H1 (cell line): Measurements from ENCODE around the gene THOC5. TPM values are rescaled to one million over a fixed set of nuclear protein-coding genes. Genes with fewer than 3 reads are reported as not detected.

Source experiments
- CTCF ChIA-PET: fragments of 300-600 bp; sonication (Branson Sonifier 250); formaldehyde crosslinking; loops from one replicate; lab custom pipeline; 2021; ENCODE audit not compliant: partially characterized antibody; lab: Charles Lee
- POLR2A ChIA-PET: fragments of 300-600 bp; sonication (Branson Sonifier 250); formaldehyde crosslinking; loops from one replicate; lab custom pipeline; 2021; ENCODE audit warnings: inconsistent platforms; ENCODE audit not compliant: partially characterized antibody; lab: Charles Lee
- DNase-seq, 2 experiments: peaks; one replicate each; pipeline versions ENCODE4 v3.0.0 to v3.0.0-alpha.2; 2010 to 2022; ENCODE audit warnings: low spot score in 2 of 2, low read depth in 1 of 2, mixed read lengths in 1 of 2
- FAIRE-seq: peaks from 2 replicates; lab custom pipeline; 2011; peaks lifted over from hg19 to GRCh38; lab: Jason Lieb, UNC
- H2AFZ ChIP-seq: 2 replicates; pipeline ENCODE4 v1.8.1; 2012; ENCODE audit warnings: low read length, inconsistent platforms
- H2AK5ac ChIP-seq: 2 replicates; pipeline ENCODE4 v1.6.1; 2013; ENCODE audit warnings: low read depth, low read length
- H2BK120ac ChIP-seq: replicated peaks from 2 replicates; pipeline ENCODE3; 2013; ENCODE audit warnings: low read depth, low read length, inconsistent platforms
- H2BK12ac ChIP-seq: 2 replicates; pipeline ENCODE4 v1.6.1; 2013; ENCODE audit warnings: low read depth, low read length
- H2BK15ac ChIP-seq: 2 replicates; pipeline ENCODE4 v1.6.1; 2013; ENCODE audit warnings: low read length
- H2BK20ac ChIP-seq: 2 replicates; pipeline ENCODE4 v1.6.1; 2013; ENCODE audit warnings: low read length
- H2BK5ac ChIP-seq: 2 replicates; pipeline ENCODE4 v1.6.1; 2013; ENCODE audit warnings: low read depth, low read length
- H3K14ac ChIP-seq: 2 replicates; pipeline ENCODE4 v1.6.1; 2013; ENCODE audit warnings: inconsistent platforms; ENCODE audit not compliant: insufficient read length
- H3K18ac ChIP-seq: 2 replicates; pipeline ENCODE4 v1.6.1; 2013; ENCODE audit warnings: low read length; ENCODE audit errors: extremely low read depth
- H3K23ac ChIP-seq: 2 replicates; pipeline ENCODE4 v1.6.1; 2013; ENCODE audit warnings: inconsistent platforms; ENCODE audit not compliant: insufficient read length
- H3K23me2 ChIP-seq: 2 replicates; pipeline ENCODE4 v1.6.1; 2013; ENCODE audit warnings: low read depth, low read length
- H3K27ac ChIP-seq: 2 replicates; pipeline ENCODE4 v1.6.1; 2011; ENCODE audit warnings: low read depth, low read length, inconsistent platforms
- H3K27me3 ChIP-seq, 4 experiments: replicated peaks in 1 of 4; 1 replicate in 1 of 4; 2 replicates in 3 of 4; pipeline versions ENCODE4 v1.6.1 to v1.8.1; 2011 to 2013; ENCODE audit warnings: low read length in 3 of 4, mild to moderate bottlenecking in 3 of 4, inconsistent platforms in 2 of 4, mixed read lengths in 2 of 4, moderate library complexity in 1 of 4; ENCODE audit not compliant: control insufficient read depth in 3 of 4, insufficient read depth in 3 of 4; ENCODE audit errors: extremely low read depth in 1 of 4
- H3K36me3 ChIP-seq, 4 experiments: 2 replicates each; pipeline versions ENCODE4 v1.6.1 to v1.8.1; 2011 to 2013; ENCODE audit warnings: mild to moderate bottlenecking in 4 of 4, low read length in 3 of 4, moderate library complexity in 2 of 4, control low read depth in 1 of 4, inconsistent platforms in 1 of 4; ENCODE audit not compliant: insufficient read depth in 4 of 4, control insufficient read depth in 2 of 4
- H3K4ac ChIP-seq: replicated peaks from 2 replicates; pipeline ENCODE3; 2013; ENCODE audit warnings: low read length, low read depth, mixed read lengths, inconsistent platforms; ENCODE audit not compliant: insufficient read length
- H3K4me1 ChIP-seq, 4 experiments: replicated peaks in 1 of 4; 1 replicate in 1 of 4; 2 replicates in 3 of 4; pipeline versions ENCODE4 v1.6.1 to v1.8.1; 2011 to 2013; ENCODE audit warnings: low read length in 3 of 4, inconsistent platforms in 2 of 4, mixed read lengths in 1 of 4; ENCODE audit not compliant: insufficient read depth in 4 of 4, control insufficient read depth in 3 of 4
- H3K4me2 ChIP-seq, 2 experiments: 2 replicates each; pipeline versions ENCODE4 v1.6.1 to v1.8.1; 2011 to 2013; ENCODE audit warnings: low read depth in 2 of 2, low read length in 2 of 2, control low read depth in 1 of 2, inconsistent platforms in 1 of 2, mild to moderate bottlenecking in 1 of 2; ENCODE audit not compliant: insufficient read depth in 1 of 2
- H3K4me3 ChIP-seq, 4 experiments: fragments of 200-600, 300-600 bp in 1 of 4; sonication (generic), shearing (Covaris generic), sonication (Bioruptor Twin) in 1 of 4; 2 replicates each; pipeline versions ENCODE4 v1.5.1 to v1.8.1; 2011 to 2016; ENCODE audit warnings: low read length in 4 of 4, low read depth in 3 of 4, control low read depth in 2 of 4, inconsistent platforms in 2 of 4, mild to moderate bottlenecking in 2 of 4, mixed read lengths in 1 of 4, moderate library complexity in 1 of 4; ENCODE audit not compliant: insufficient read depth in 2 of 4; ENCODE audit errors: extremely low read depth in 1 of 4
- H3K56ac ChIP-seq: replicated peaks from 2 replicates; pipeline ENCODE3; 2013; ENCODE audit warnings: low read depth, mild to moderate bottlenecking, mixed read lengths, low read length, inconsistent platforms; ENCODE audit not compliant: insufficient read length
- H3K79me1 ChIP-seq: 2 replicates; pipeline ENCODE4 v1.6.1; 2013; ENCODE audit warnings: low read depth, low read length, control low read depth
- H3K79me2 ChIP-seq, 2 experiments: 2 replicates each; pipeline versions ENCODE4 v1.6.1 to v1.8.1; 2012 to 2013; ENCODE audit warnings: low read length in 2 of 2, mild to moderate bottlenecking in 2 of 2, inconsistent platforms in 1 of 2; ENCODE audit not compliant: insufficient read depth in 2 of 2, control insufficient read depth in 1 of 2
- H3K9ac ChIP-seq, 4 experiments: replicated peaks in 1 of 4; 1 replicate in 1 of 4; 2 replicates in 3 of 4; pipeline versions ENCODE4 v1.6.1 to v1.8.1; 2011 to 2013; ENCODE audit warnings: low read depth in 3 of 4, low read length in 3 of 4, control low read depth in 2 of 4, mild to moderate bottlenecking in 2 of 4, moderate library complexity in 2 of 4, inconsistent platforms in 1 of 4; ENCODE audit errors: extremely low read depth in 1 of 4
- H3K9me3 ChIP-seq, 2 experiments: 2 replicates each; pipeline versions ENCODE4 v1.6.1 to v1.8.1; 2012 to 2013; ENCODE audit warnings: mild to moderate bottlenecking in 2 of 2, moderate library complexity in 2 of 2, control low read depth in 1 of 2, inconsistent platforms in 1 of 2, low read depth in 1 of 2, low read length in 1 of 2, mixed read lengths in 1 of 2; ENCODE audit not compliant: insufficient read depth in 2 of 2
- H4K20me1 ChIP-seq, 2 experiments: replicated peaks in 1 of 2; 2 replicates each; pipeline versions ENCODE3 to v1.8.1; 2011 to 2013; ENCODE audit warnings: inconsistent platforms in 2 of 2, low read length in 2 of 2, mild to moderate bottlenecking in 1 of 2; ENCODE audit not compliant: insufficient read depth in 2 of 2, control insufficient read depth in 1 of 2
- H4K5ac ChIP-seq: 2 replicates; pipeline ENCODE4 v1.6.1; 2013; ENCODE audit warnings: low read length, low read depth, mixed read lengths, inconsistent platforms; ENCODE audit not compliant: insufficient read length
- H4K8ac ChIP-seq: 2 replicates; pipeline ENCODE4 v1.8.0; 2013; ENCODE audit warnings: mild to moderate bottlenecking, moderate library complexity, low read length, inconsistent platforms; ENCODE audit not compliant: insufficient read depth; ENCODE audit errors: extremely low read depth
- H4K91ac ChIP-seq: replicated peaks from 2 replicates; pipeline ENCODE3; 2013; ENCODE audit warnings: low read length, mixed read lengths, inconsistent platforms; ENCODE audit not compliant: insufficient read length
- BACH1 ChIP-seq: IDR thresholded peaks from 2 replicates; pipeline ENCODE4 v1.6.1; 2012; ENCODE audit warnings: low read length, improper control_type of control experiment
- CBX8 ChIP-seq: fragments of 300-800, 300-1000 bp; sonication (generic); IDR thresholded peaks from 2 replicates; pipeline ENCODE4 v1.7.1; 2016; ENCODE audit warnings: low read depth, low read length, borderline replicate concordance
- CHD2 ChIP-seq: IDR thresholded peaks from 2 replicates; pipeline ENCODE4 v1.6.1; 2012; ENCODE audit warnings: low read length, improper control_type of control experiment
- CREB1 ChIP-seq: IDR thresholded peaks from 2 replicates; pipeline ENCODE4 v1.6.1; 2012; ENCODE audit warnings: inconsistent platforms
- GABPA ChIP-seq: IDR thresholded peaks from 2 replicates; pipeline ENCODE4 v1.6.1; 2011; ENCODE audit warnings: mild to moderate bottlenecking, low read length, moderate library complexity, borderline replicate concordance; ENCODE audit not compliant: insufficient read depth
- MAFK ChIP-seq: IDR thresholded peaks from 2 replicates; pipeline ENCODE4 v1.6.1; 2012; ENCODE audit warnings: low read depth, mild to moderate bottlenecking, improper control_type of control experiment, low read length
- POLR2AphosphoS5 ChIP-seq: IDR thresholded peaks from 2 replicates; pipeline ENCODE4 v1.6.1; 2011; ENCODE audit warnings: low read depth, low read length
- RFX5 ChIP-seq: IDR thresholded peaks from 2 replicates; pipeline ENCODE4 v1.6.1; 2011; ENCODE audit warnings: low read depth, low read length, improper control_type of control experiment, borderline replicate concordance
- RXRA ChIP-seq: IDR thresholded peaks from 2 replicates; pipeline ENCODE4 v1.6.1; 2011; ENCODE audit warnings: low read depth, mild to moderate bottlenecking, low read length, moderate library complexity; ENCODE audit not compliant: insufficient read depth
- SP4 ChIP-seq: IDR thresholded peaks from 2 replicates; pipeline ENCODE4 v1.6.1; 2012; ENCODE audit warnings: low read length, inconsistent platforms
- TAF1 ChIP-seq: IDR thresholded peaks from 2 replicates; pipeline ENCODE4 v1.6.1; 2011; ENCODE audit warnings: mild to moderate bottlenecking, low read depth, low read length
- ZNF274 ChIP-seq: IDR thresholded peaks from 2 replicates; pipeline ENCODE4 v1.7.0; 2012; ENCODE audit warnings: low read length, borderline replicate concordance; ENCODE audit errors: extremely low read depth
- WGBS, 2 experiments: shearing (Covaris generic) in 1 of 2; methylation state at CpG; one replicate each; pipeline versions ENCODE4 v1.1.6 to v1.1.7; 2013 to 2015; ENCODE audit warnings: low lambda C conversion rate in 2 of 2, mixed read lengths in 2 of 2, inconsistent platforms in 1 of 2, low coverage in 1 of 2, missing lambda C conversion rate in 1 of 2; ENCODE audit not compliant: insufficient replicate concordance in 2 of 2, insufficient coverage in 1 of 2, insufficient read length in 1 of 2; ENCODE audit errors: extremely low coverage in 1 of 2, missing lambda C conversion rate in 1 of 2; 5-methylcytosine and 5-hydroxymethylcytosine counted together
- polyA plus RNA-seq, 7 experiments: library from polyadenylated mRNA; depleted of rRNA in 3 of 7; stranded (reverse) in 5 of 7; unstranded in 2 of 7; fragments of >200 nt in 5 of 7; fragments of 200-250 nt in 2 of 7; gene quantifications; 1 replicate in 5 of 7; 2 replicates in 1 of 7; 4 replicates in 1 of 7; pipeline versions ENCODE4 v1.2.1 to v1.2.3, GENCODE V29; 2011 to 2013; ENCODE audit warnings: missing spikeins in 2 of 7, mixed read lengths in 2 of 7
- total RNA-seq: library from RNA; stranded (reverse); fragmentation: NEBNext Ultra II Directional; extraction: Animal tissue kit (Norgen Biotek cat#: 25700); gene quantifications from 2 replicates; pipeline ENCODE4 v1.2.1, GENCODE V29; 2021
- TF ChIP-seq, protein P1 (sequence below): IDR thresholded peaks from 2 replicates; pipeline ENCODE4 v1.6.1; 2012; ENCODE audit warnings: inconsistent platforms

The THOC5 gene
- total and polyA plus RNA-seq, 2 of the 8 experiments (the other 6 are each of a cell fraction or from before 2014, with no cell fraction given): 27.7 to 65.7 TPM

DNA sequence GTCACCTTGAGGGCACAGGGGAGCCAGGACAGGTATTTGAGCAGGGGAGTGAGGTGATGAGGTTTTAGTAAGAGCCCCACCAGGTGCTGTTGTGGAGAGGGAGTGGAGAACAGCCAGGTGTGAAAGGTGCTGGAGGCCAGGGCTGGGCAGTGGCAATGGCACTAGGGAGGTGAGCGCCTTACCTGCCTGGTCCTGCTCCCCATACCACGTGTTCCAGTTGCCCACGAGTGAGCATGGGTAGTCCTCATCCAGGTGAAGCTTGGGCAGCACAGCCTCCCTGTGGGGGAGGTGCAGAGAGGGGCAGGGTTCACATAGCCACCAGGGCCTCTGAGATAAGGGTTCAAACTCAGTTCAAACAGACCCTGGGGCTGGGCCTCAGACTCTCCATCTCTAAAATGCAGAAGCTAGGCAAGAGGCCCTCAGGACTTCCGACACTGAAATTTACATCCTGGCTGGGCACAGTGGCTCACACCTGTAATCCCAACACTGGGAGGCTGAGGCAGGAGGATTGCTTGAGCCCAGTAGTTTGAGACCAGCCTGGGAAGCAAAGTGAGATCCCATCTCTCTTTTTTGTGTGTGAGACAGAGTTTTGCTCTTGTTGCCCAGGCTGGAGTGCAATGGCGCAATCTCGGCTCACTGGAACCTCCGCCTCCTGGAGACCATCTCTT is 15.6 kb upstream of the THOC5 start:
- CTCF ChIA-PET: interaction anchor here (0.5 kb wide), 1 partner anchor 21 kb away, joined by 3 read pairs; no protein-coding TSS in a partner anchor
- H3K18ac ChIP-seq: no peak overlapping the region
- H3K4me2 ChIP-seq: no peak overlapping the region
- H2BK120ac ChIP-seq: no peak overlapping the region
- H4K91ac ChIP-seq: no peak overlapping the region
- no peak overlapping the region for H2AK5ac ChIP-seq
- no peak overlapping the region for H4K8ac ChIP-seq
- H2AFZ ChIP-seq: no peak overlapping the region
- H3K23ac ChIP-seq: no peak overlapping the region
- H2BK12ac ChIP-seq: no peak overlapping the region
- FAIRE-seq: no peak
- H3K56ac ChIP-seq: no peak overlapping the region
- H3K23me2 ChIP-seq: no peaks in the 10 kb centered on the region
- H3K9ac ChIP-seq: no peak overlapping the region
- H3K14ac ChIP-seq: no peak overlapping the region
- H3K36me3 ChIP-seq: peaks cover 10 to 56% (median 33%) of the 10 kb centered on the region in 4 experiments
- WGBS, 2 experiments: 89% methylated on average over 7 of the region's 7 CpGs; no CpG with 5 or more reads in 1 of the 2 experiments
- TF ChIP-seq CBX8: no peak
- TF ChIP-seq CHD2: no peak
- no peak for TF ChIP-seq RFX5
- TF ChIP-seq, protein P1, sequence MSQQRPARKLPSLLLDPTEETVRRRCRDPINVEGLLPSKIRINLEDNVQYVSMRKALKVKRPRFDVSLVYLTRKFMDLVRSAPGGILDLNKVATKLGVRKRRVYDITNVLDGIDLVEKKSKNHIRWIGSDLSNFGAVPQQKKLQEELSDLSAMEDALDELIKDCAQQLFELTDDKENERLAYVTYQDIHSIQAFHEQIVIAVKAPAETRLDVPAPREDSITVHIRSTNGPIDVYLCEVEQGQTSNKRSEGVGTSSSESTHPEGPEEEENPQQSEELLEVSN: no peak
- TF ChIP-seq BACH1: no peak
- no peak for TF ChIP-seq ZNF274
- no peak for TF ChIP-seq POLR2AphosphoS5
- no peak for TF ChIP-seq CREB1
- no peak for TF ChIP-seq TAF1
- no peak for TF ChIP-seq GABPA
- TF ChIP-seq RXRA: no peak
- no peak for TF ChIP-seq MAFK
- no peak for TF ChIP-seq SP4
- TF ChIP-seq, all 59 proteins: peak for 0
- Histone ChIP-seq H3K4me3 (no peak overlapping the region), H3K9me3 (no peaks in the 10 kb centered on the region), H2BK20ac (no peak overlapping the region), H3K79me1 (no peaks in the 10 kb centered on the region; the same call in 1 of the 2 replicates), H2BK15ac (no peak overlapping the region), H4K20me1 (peaks cover 0 to 12% of the 10 kb centered on the region in 2 experiments), H3K27me3 (no peaks in the 10 kb centered on the region), H4K5ac (no peak overlapping the region), H2BK5ac (no peak overlapping the region), H3K27ac (no peak overlapping the region), H3K4me1 (no peaks in the 10 kb centered on the region), H3K4ac (no peak overlapping the region), H3K79me2 (no peaks in the 10 kb centered on the region)
- POLR2A ChIA-PET: interaction anchor here (0.9 to 3.2 kb wide), 2 partner anchors 12 to 15 kb away, joined by 5 to 21 read pairs; partner anchors contain the start of gene THOC5
- no peak for DNase-seq
